Left renal pelvis (tissue), 4 donors: Measurements from ENCODE around the gene OVAAL. TPM values are rescaled to one million over a fixed set of nuclear protein-coding genes. Genes with fewer than 3 reads are reported as not detected.
"Not testable (repeated sequence)": the region's sequence is repeated elsewhere in the genome, so short reads cannot be mapped to it uniquely, and the experiment has no call there.

Experiments
- DNase-seq, 4 donors: peaks; one replicate each; pipeline ENCODE4 v3.0.0-alpha.2; 2013; ENCODE audit warnings: low read depth in 4 of 4, low spot score in 3 of 4
- polyA plus RNA-seq, 4 donors: library from polyadenylated mRNA; unstranded; fragments of 120-200 nt; gene quantifications; one replicate each; pipeline ENCODE4 v1.2.1, GENCODE V29; 2013; ENCODE audit not compliant: insufficient read length in 4 of 4

Gene OVAAL
- polyA plus RNA-seq, 4 donors, result not detected

DNA sequence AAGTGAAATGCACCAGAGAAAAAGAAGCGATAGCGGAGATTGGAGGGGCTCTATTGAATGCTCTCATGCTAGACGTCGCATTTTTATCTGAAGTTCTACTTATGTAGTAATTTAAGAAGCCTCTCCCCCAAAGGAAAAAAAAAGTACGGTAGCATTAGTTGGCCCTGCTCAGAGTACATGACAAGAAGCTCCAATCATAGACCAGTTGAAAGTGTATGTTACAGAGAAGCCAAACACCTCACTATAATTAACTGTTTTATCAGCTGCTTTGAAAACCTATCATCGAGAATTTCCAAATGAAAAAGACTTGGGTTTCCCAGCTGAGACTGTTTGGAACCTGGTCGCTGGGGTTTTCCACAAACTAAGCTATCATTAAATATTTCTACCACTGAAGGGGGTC lies 19.6 kb upstream of the OVAAL start:
- DNase-seq, result no peak

DNA sequence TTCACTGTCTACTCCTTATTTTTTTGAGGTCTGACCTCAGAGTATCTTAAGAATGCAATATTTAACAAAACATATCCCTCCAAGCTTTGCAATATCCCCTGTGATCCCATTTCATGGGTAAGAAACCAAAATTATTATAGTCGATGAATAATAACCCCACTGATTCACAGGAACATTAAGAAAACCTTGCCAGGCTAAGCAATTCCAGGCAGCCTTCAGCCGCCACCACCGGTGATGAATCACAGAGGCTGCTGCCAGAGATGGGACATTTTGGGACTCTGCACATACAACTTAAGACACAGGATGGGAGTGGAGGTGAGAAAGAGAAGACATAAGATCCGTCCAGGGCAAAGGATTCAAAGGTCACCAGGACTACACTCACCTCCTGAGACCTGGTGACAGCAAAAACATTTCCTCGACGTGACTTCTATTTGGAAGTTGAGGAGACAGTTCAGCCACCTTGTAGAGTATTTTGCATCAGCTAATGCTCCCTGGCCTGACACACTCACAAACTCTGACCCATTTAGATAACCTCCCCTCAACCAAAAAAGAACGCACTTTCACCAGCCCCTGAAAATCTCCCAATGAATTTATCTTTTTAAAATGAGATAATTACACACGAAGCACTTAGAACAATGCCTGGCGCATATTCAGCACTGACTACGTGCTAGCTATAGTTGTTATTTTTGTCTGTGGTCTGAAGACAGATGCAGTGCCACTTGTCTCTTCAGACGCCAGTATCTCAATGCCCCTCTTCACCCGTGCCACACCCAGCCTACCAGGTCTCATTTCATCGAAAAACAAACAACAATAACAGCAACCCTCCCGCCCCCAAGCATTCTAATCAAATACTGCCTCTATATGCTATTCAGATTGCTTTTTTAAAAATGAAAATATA lies 17.8 kb upstream of the OVAAL start:
- DNase-seq, result no peak

- no peak for DNase-seq
Observed at GRCh38 chr1:180542113-180542837, 16.5 kb upstream of the OVAAL start.

DNA sequence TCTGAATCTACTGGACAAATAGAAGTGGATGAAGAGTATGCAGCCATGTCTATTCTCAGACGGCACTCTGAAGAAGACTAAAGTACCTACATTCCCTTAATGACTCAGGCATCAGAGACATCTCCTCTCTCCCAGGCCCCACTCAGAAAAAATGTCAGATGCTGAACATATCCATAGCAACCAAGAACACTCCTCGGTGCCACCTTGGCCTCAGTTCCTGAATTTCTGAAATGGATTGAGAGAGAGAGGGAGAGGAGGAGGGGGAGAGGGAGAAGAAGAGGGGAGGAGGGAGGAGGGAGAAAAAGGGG lies 16.0 kb upstream of the OVAAL start:
- DNase-seq, result no peak

GRCh38 chr1:180544050-180544449 lies 14.7 kb upstream of the OVAAL start:
- DNase-seq, result no peak

DNA sequence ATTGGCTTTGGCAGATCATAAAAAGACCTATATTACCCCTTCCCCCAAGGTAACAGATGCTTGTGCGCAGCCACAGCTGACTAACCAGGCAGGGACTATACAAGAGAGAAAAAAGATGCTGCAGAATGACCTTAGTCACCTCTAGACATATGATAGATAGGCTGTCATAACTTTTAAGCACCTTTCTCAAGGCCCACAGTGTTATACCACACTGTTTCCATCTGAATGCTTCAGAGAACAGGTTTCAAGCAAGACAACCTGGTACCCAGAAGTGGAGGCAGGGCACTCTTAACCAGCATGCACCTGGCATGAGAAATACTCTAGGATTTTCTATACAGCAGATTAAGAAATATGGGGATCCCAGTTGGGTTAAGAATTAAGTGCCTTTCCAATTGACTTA lies 12.8 kb upstream of the OVAAL start:
- no peak for DNase-seq

GRCh38 chr1:180548686-180549317 lies 10.0 kb upstream of the OVAAL start:
- no peak for DNase-seq

GRCh38 chr1:180549770-180550169 lies 9.0 kb upstream of the OVAAL start:
- DNase-seq, result not testable (repeated sequence)

DNA sequence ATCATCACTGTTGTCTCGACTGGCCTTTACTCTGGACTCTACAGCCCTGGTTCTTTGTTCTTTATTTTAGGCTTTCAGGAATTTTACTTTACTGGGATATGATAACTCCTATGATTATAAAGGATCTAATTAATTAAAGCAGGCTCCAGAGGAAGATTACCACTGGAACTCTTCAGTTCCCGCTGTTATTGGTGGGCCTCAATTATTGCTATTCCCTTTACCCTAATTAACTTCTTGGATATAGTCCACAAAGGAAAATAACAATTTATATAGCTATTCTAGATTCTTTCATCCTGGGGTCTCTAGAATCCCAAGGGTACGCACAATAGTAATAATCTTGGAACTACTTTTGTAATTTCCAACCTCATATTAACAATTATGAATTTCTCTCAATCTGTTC lies 8.5 kb upstream of the OVAAL start:
- no peak for DNase-seq

GRCh38 chr1:180551997-180552396 lies 6.8 kb upstream of the OVAAL start:
- DNase-seq, result no peak

DNA sequence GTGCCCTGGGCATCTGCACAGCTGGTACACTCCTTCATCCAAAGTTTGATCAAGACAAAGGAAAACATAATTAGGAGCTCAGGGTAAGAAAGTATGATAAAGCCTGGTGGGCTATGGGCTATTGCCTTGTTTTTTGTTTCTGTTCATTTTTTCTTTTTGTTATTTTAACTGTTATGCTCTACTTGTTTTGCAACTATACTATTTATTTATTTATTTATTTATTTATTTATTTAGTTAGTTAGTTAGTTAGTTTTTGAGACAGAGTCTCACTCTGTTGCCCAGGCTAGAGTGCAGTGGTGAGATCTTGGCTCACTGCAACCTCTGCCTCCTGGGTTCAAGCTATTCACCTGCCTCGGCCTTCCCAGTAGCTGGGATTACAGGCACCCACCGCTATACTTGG lies 5.7 kb upstream of the OVAAL start:
- DNase-seq, result not testable (repeated sequence)

DNA sequence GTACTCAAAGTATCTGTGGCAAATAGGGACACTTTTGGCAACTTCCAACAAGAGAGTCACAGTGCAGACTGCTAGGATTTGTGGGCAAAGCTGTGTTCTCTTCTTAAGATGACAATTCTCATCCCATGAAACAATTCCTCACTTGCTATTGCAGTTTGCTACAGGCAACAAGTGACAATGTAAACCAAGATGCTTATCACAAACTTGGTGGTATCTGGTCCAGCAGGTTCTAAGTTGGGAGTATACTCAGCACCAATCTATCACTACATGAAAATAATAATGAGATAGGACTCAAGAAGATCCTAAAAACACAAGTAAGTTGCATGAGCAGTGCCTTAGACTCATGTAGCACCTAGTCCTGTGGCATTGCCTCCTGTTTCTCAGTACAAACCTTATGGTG lies 3.4 kb upstream of the OVAAL start:
- DNase-seq, result no peak

DNA sequence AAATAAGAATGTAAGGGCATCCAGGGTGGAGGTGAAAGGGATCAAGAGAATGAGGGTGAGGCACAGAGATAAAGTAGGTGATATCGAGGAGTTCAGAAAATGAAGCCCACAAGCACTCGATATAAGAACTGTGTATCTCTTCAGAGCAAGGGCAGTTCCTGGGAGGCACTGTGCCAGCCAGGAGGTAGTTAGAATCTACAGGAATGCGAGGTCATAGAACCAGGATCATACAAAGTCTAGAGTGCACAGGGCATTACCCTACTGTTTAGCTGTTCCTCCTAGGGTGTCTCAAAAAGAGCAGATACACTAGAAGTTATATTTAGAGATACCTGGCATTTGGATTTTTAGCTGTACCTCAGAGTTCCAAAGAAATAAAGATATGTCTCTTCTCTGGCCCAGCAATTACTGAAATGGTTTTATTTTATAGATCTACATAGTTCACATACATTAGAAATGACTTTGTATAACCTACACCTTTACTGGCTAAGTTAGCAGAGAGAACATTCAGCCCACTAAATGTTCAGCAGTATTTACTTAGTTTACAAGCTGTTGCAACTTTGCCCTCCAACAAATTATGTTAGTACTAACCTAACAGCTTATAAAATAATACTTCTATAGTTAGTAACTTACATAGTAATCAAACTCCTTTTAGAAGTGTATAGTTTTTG lies 1.6 kb downstream of the OVAAL start:
- DNase-seq, result no peak

- no peak for DNase-seq
Observed at GRCh38 chr1:180560868-180561600, 2.3 kb downstream of the OVAAL start.

- DNase-seq, result no peak
Observed at GRCh38 chr1:180562640-180563025, 3.9 kb downstream of the OVAAL start.

- DNase-seq, result no peak
Observed at GRCh38 chr1:180563026-180563827, 4.5 kb downstream of the OVAAL start.

DNA sequence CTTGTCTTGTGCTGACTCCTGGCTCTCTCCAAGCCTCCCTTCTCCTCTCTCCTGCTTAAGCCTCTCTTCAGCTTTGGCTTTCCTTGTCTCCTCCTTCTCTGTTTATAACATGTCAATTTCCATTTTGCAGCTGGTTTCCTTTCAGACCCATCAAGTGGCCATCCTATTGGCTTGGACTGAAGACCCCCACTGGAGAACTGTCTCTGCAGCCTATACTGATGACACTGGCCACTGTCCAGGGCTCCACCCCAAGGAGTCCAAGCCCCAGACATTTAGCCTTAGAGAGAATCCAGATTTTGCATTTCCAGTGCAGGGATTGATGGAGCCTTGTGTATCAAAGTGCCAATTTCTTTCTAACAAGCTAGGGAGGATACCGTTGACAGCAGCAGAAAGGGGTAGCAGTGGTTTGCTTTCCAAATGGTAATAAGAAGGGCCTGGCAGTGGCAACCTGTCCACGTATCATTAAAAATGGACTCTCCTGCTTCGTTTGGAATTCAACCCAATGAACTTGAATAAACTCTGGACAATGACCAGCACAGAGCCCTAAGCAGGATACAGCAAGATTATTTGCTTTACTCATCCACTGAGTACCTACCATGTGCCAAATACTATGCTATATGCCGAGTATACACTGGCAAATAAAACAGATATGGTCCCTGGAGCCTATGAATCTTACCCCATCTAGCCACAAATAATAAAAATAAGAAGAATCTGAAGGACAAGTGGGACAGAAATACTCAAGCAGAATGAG lies 6.5 kb downstream of the OVAAL start:
- no peak for DNase-seq

GRCh38 chr1:180566026-180566425 lies 7.3 kb downstream of the OVAAL start:
- DNase-seq, result no peak

DNA sequence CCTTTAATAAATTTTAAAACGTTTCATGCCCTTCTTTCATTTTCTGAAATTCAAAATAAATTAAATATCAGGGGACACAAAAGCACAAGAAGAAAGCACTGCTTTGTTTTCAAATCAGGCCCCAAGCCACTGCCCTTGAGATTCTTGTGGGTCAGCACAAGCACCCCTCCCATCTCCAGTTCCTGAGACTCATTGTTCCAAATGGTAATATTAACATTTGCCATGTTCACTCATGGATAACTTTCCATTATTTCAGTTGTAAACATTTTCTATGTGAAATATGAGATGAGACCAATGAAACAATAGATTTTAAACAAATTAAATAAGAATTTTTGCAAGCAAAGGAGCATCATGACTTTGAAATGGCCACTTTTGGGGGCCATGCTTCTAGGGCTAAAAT lies 7.7 kb downstream of the OVAAL start:
- no peak for DNase-seq
